Measurements from ENCODE around the gene KLRC4. TPM values are rescaled to one million over a fixed set of nuclear protein-coding genes. Genes with fewer than 3 reads are reported as not detected.
"Not testable (repeated sequence)": the region's sequence is repeated elsewhere in the genome, so short reads cannot be mapped to it uniquely, and the experiment has no call there.

The KLRC4 gene
- total RNA-seq, 1 experiment from 2014 or later, result 2.1 TPM

DNA sequence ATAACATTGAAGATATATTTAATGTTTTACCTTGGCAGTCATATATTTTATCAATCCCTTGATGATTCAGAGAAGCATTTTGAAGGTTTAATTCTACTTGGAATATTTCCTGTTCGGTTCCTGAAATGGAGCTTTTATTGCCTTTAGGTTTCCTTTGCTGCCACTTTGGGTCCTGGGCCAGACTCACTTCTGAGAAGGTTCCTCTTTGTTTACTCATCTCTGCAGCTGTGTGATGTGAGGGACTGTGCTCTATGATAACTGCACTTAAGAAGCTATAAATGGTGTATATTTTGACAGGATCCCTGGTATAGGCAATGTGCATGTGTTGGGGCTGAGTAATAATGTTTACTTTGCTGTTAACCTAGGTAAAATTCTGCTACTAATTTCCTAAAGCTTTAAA lies 10.8 kb upstream of the KLRC4 start, which contains the start of gene KLRC3:
KLRC3 (minus strand) TSS at position 262 of the 400 bp plus-strand sequence; CDS start at position 217, 45 bp downstream.
- ATAC-seq, result peak; percentile 63
- H4K20me1 ChIP-seq (ENCODE audit: insufficient read depth); H3K9me3 ChIP-seq (ENCODE audit: control insufficient read depth in 1 of 2, insufficient read depth in 1 of 2, low read depth in 1 of 2, low read length in 2 of 2); H3K4me1 ChIP-seq (ENCODE audit: control insufficient read depth in 1 of 2, insufficient read depth in 2 of 2, low read length in 2 of 2); H3K4me3 ChIP-seq (replicated peaks in 1 of 2; ENCODE audit: low read depth in 1 of 2, low read length in 2 of 2); POLR2A ChIA-PET; CTCF ChIA-PET; BruUV-seq (replicated peaks); intact Hi-C loops (cut with micrococcal nuclease); H3K9me2 ChIP-seq (ENCODE audit: insufficient read depth); H3K27me3 ChIP-seq (ENCODE audit: insufficient read depth, low read length); RAD21 ChIA-PET (ENCODE audit: low non-redundant PET in 1 of 2, low total read pairs in 2 of 2, uncharacterized antibody in 2 of 2, unreplicated experiment in 2 of 2); H3K36me3 ChIP-seq (ENCODE audit: control insufficient read depth in 1 of 2, insufficient read depth in 2 of 2, low read length in 2 of 2); H3K79me2 ChIP-seq (ENCODE audit: insufficient read depth, low read length); DNase-seq (ENCODE audit: low read depth, low spot score): not testable (repeated sequence)
- Histone ChIP-seq H3K9ac (ENCODE audit: low read length) (0 out of 2 replicates have a peak within 1 kb of the TSS, but pooled peaks have one; percentile 5), H2AFZ (ENCODE audit: low read depth, low read length, poor library complexity, severe bottlenecking) (peak within 1 kb of the TSS; percentile 86), H3K4me2 (ENCODE audit: low read length) (peak within 1 kb of the TSS; percentile 63), H3K27ac (ENCODE audit: low read depth, low read length) (peak within 1 kb of the TSS; percentile 74)
- TF ChIP-seq CEBPB (IDR thresholded peaks at IDR 0.05; ENCODE audit: low read depth) (0 out of 2 replicates have a peak, but pooled peaks have one; percentile 21), TCF7L2 (IDR thresholded peaks at IDR 0.05; ENCODE audit: borderline replicate concordance, extremely low read depth, insufficient read depth, insufficient read length) (peak; percentile 15), JUND (IDR thresholded peaks at IDR 0.05) (peak; percentile 32; the same call in 1 of the 2 replicates), SP1 (IDR thresholded peaks at IDR 0.05; ENCODE audit: low read depth) (peak; percentile 44; the same call in 1 of the 2 replicates)
- TF ChIP-seq, protein P1, sequence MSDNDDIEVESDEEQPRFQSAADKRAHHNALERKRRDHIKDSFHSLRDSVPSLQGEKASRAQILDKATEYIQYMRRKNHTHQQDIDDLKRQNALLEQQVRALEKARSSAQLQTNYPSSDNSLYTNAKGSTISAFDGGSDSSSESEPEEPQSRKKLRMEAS (IDR thresholded peaks at IDR 0.05), result 0 out of 2 replicates have a peak, but pooled peaks have one; percentile 15

DNA sequence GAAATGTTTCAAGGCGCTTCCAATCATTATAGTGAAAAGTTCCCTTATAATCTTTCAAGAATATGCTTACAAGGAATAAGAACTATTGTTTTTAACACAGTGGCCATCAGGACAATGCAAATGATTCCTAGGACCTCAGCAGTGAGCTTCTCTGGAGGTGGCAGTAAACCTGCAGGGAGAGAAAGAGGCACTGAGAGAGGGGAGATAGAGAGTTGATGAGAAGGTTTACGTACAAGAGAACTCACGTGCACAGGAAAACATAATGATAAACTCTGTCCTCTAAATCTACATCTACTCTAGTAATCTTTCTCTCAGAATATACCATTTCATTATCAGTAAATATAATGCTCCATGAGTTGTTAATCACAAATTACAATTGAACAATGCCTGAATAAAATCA lies 715 bp downstream of the KLRC4 start:
- ATAC-seq, result no peak
- Histone ChIP-seq H3K4me1 (ENCODE audit: control insufficient read depth in 1 of 2, insufficient read depth in 2 of 2, low read length in 2 of 2) (peaks cover 14% of the 10 kb centered on the region in 2 experiments), H3K27me3 (ENCODE audit: insufficient read depth, low read length) (no peaks in the 10 kb centered on the region), H2AFZ (ENCODE audit: low read depth, low read length, poor library complexity, severe bottlenecking) (peak overlapping the region; percentile 69), H3K4me2 (ENCODE audit: low read length) (peak overlapping the region; percentile 30; the same call in 1 of the 2 replicates), H3K9ac (ENCODE audit: low read length) (no peak overlapping the region), H3K27ac (ENCODE audit: low read depth, low read length) (peak overlapping the region; percentile 63), H4K20me1 (ENCODE audit: insufficient read depth) (no peaks in the 10 kb centered on the region), H3K9me3 (ENCODE audit: control insufficient read depth in 1 of 2, insufficient read depth in 1 of 2, low read depth in 1 of 2, low read length in 2 of 2) (no peaks in the 10 kb centered on the region), H3K4me3 (replicated peaks in 1 of 2; ENCODE audit: low read depth in 1 of 2, low read length in 2 of 2) (no peak overlapping the region), H3K36me3 (ENCODE audit: control insufficient read depth in 1 of 2, insufficient read depth in 2 of 2, low read length in 2 of 2) (no peaks in the 10 kb centered on the region), H3K79me2 (ENCODE audit: insufficient read depth, low read length) (no peaks in the 10 kb centered on the region), H3K9me2 (ENCODE audit: insufficient read depth) (no peaks in the 10 kb centered on the region)
- POLR2A ChIA-PET, result no interaction called here
- no peak for DNase-seq (ENCODE audit: low read depth, low spot score)
- intact Hi-C loops (cut with micrococcal nuclease), result loop anchor here (10.0 kb wide), 1 partner anchor 46 kb away; the partner anchor contains the start of gene KLRC1
- CTCF ChIA-PET, result no interaction called here
- BruUV-seq (replicated peaks), result TSS peak; percentile 35
- RAD21 ChIA-PET (ENCODE audit: low non-redundant PET in 1 of 2, low total read pairs in 2 of 2, uncharacterized antibody in 2 of 2, unreplicated experiment in 2 of 2), result no interaction called here
- TF ChIP-seq, protein P1 (IDR thresholded peaks at IDR 0.05), result no peak
- TF ChIP-seq FOSL1 (IDR thresholded peaks at IDR 0.05; ENCODE audit: low read depth) (no peak), YY1 (IDR thresholded peaks at IDR 0.05; ENCODE audit: extremely low read depth, insufficient replicate concordance, low read depth, low read length) (no peak), SIN3A (IDR thresholded peaks at IDR 0.05; ENCODE audit: low read depth) (no peak), EZH2 (IDR thresholded peaks at IDR 0.05) (no peak), ZFX (IDR thresholded peaks at IDR 0.05) (no peak), EZH2phosphoT487 (IDR thresholded peaks at IDR 0.05; ENCODE audit: borderline replicate concordance) (no peak), POLR2A (IDR thresholded peaks at IDR 0.05; ENCODE audit: borderline replicate concordance, extremely low read depth, insufficient read depth, insufficient read length) (no peak), EGR1 (IDR thresholded peaks at IDR 0.05; ENCODE audit: low read depth) (no peak), CBX3 (IDR thresholded peaks at IDR 0.05; ENCODE audit: low read depth) (no peak)
- TF ChIP-seq, protein P2, sequence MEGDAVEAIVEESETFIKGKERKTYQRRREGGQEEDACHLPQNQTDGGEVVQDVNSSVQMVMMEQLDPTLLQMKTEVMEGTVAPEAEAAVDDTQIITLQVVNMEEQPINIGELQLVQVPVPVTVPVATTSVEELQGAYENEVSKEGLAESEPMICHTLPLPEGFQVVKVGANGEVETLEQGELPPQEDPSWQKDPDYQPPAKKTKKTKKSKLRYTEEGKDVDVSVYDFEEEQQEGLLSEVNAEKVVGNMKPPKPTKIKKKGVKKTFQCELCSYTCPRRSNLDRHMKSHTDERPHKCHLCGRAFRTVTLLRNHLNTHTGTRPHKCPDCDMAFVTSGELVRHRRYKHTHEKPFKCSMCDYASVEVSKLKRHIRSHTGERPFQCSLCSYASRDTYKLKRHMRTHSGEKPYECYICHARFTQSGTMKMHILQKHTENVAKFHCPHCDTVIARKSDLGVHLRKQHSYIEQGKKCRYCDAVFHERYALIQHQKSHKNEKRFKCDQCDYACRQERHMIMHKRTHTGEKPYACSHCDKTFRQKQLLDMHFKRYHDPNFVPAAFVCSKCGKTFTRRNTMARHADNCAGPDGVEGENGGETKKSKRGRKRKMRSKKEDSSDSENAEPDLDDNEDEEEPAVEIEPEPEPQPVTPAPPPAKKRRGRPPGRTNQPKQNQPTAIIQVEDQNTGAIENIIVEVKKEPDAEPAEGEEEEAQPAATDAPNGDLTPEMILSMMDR (IDR thresholded peaks at IDR 0.05 in 2 of 3, conservative IDR thresholded peaks at IDR 0.05 in 1 of 3; ENCODE audit: borderline replicate concordance in 1 of 3, insufficient read depth in 1 of 3, low read depth in 2 of 3, low read length in 2 of 3), result no peak
- TF ChIP-seq, protein P3, sequence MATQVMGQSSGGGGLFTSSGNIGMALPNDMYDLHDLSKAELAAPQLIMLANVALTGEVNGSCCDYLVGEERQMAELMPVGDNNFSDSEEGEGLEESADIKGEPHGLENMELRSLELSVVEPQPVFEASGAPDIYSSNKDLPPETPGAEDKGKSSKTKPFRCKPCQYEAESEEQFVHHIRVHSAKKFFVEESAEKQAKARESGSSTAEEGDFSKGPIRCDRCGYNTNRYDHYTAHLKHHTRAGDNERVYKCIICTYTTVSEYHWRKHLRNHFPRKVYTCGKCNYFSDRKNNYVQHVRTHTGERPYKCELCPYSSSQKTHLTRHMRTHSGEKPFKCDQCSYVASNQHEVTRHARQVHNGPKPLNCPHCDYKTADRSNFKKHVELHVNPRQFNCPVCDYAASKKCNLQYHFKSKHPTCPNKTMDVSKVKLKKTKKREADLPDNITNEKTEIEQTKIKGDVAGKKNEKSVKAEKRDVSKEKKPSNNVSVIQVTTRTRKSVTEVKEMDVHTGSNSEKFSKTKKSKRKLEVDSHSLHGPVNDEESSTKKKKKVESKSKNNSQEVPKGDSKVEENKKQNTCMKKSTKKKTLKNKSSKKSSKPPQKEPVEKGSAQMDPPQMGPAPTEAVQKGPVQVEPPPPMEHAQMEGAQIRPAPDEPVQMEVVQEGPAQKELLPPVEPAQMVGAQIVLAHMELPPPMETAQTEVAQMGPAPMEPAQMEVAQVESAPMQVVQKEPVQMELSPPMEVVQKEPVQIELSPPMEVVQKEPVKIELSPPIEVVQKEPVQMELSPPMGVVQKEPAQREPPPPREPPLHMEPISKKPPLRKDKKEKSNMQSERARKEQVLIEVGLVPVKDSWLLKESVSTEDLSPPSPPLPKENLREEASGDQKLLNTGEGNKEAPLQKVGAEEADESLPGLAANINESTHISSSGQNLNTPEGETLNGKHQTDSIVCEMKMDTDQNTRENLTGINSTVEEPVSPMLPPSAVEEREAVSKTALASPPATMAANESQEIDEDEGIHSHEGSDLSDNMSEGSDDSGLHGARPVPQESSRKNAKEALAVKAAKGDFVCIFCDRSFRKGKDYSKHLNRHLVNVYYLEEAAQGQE (IDR thresholded peaks at IDR 0.05; ENCODE audit: low read depth), result no peak

Data from HCT116 (cell line).